Neuron (in vitro differentiated cells): ENCODE results near the gene LILRA6.
"Not testable (repeated sequence)": the region's sequence is repeated elsewhere in the genome, so short reads cannot be mapped to it uniquely, and the experiment has no call there.

Source experiments
- H2AFZ ChIP-seq: one replicate; pipeline ENCODE4 v1.6.1; 2013; ENCODE audit warnings: low read depth, mild to moderate bottlenecking, inconsistent platforms, low read length, moderate library complexity
- H3K27me3 ChIP-seq: one replicate; pipeline ENCODE4 v1.6.1; 2013; ENCODE audit warnings: low read length; ENCODE audit not compliant: insufficient read depth
- H3K36me3 ChIP-seq: one replicate; pipeline ENCODE4 v1.6.1; 2013; ENCODE audit warnings: low read length; ENCODE audit not compliant: insufficient read depth
- H3K4me1 ChIP-seq: one replicate; pipeline ENCODE4 v1.6.1; 2013; ENCODE audit warnings: low read length; ENCODE audit not compliant: insufficient read depth
- H3K4me3 ChIP-seq: 2 replicates; pipeline ENCODE4 v1.5.1; 2013; ENCODE audit warnings: mild to moderate bottlenecking, low read length, moderate library complexity
- H3K9me3 ChIP-seq: one replicate; pipeline ENCODE4 v1.6.1; 2013; ENCODE audit warnings: low read length

Gene LILRA6

GRCh38 chr19:54239491-54240371, 2.9 kb downstream of the LILRA6 start:
- H3K36me3 ChIP-seq, H2AFZ ChIP-seq, H3K9me3 ChIP-seq, H3K4me1 ChIP-seq, H3K27me3 ChIP-seq, H3K4me3 ChIP-seq: not testable (repeated sequence)

DNA sequence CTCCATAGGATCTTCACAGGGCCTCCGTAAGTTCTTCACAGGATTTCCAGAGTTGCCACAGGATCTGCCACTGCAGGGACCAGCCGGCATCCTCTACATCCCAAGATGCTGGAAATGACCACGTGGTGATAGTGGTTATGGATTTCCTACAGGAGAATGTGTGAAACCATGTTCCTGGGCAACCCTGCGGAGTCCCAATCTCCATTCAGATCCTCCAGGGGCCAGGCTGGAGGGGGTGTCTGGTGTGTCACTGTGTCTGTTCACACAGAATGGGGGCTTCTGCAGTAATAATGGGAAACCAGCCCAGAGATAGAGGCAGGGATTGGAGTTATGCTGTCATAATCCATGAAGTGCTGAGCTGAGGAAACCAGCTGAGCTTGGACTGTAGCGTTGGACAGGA, 8.6 kb downstream of the LILRA6 start:
- no peaks in the 10 kb centered on the region for H3K4me1 ChIP-seq
- H3K27me3 ChIP-seq, result no peaks in the 10 kb centered on the region
- no peaks in the 10 kb centered on the region for H3K36me3 ChIP-seq
- no peak overlapping the region for H2AFZ ChIP-seq
- peaks cover 11% of the 10 kb centered on the region for H3K9me3 ChIP-seq
- H3K4me3 ChIP-seq, result no peak overlapping the region

GRCh38 chr19:54231077-54231931, 11.3 kb downstream of the LILRA6 start:
- no peaks in the 10 kb centered on the region for H3K4me1 ChIP-seq
- H3K36me3 ChIP-seq, result no peaks in the 10 kb centered on the region
- no peaks in the 10 kb centered on the region for H3K27me3 ChIP-seq
- H3K9me3 ChIP-seq, result peaks cover 11% of the 10 kb centered on the region
- no peak overlapping the region for H2AFZ ChIP-seq
- H3K4me3 ChIP-seq, result no peak overlapping the region

DNA sequence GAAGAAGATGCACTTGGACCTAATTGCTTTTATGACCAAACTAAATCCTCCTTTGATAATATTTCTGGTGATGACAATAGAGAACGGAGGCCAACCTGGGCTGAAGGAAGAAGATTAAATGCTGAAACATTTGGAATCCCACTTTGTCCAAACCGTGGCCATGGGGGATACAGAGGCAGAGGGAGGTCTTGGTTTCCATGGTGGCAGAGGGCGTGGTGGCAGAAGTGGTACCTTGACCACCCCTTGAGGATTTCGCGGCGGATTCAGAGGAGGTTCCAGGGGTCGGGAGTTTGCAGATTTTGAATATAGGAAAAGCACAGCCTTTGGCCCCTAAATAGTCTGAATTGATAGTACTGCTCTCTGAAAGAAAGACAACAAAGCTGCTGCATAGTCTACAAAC, 12.6 kb downstream of the LILRA6 start:
- H2AFZ ChIP-seq, result no peak overlapping the region
- H3K36me3 ChIP-seq, result no peaks in the 10 kb centered on the region
- no peaks in the 10 kb centered on the region for H3K4me1 ChIP-seq
- H3K4me3 ChIP-seq, result no peak overlapping the region
- no peaks in the 10 kb centered on the region for H3K27me3 ChIP-seq
- H3K9me3 ChIP-seq, result peaks cover 9% of the 10 kb centered on the region

GRCh38 chr19:54229146-54229545, 13.4 kb downstream of the LILRA6 start:
- Histone ChIP-seq H3K36me3 (no peaks in the 10 kb centered on the region), H3K4me1 (no peaks in the 10 kb centered on the region), H2AFZ (no peak overlapping the region), H3K9me3 (peaks cover 5% of the 10 kb centered on the region), H3K27me3 (no peaks in the 10 kb centered on the region), H3K4me3 (no peak overlapping the region)

DNA sequence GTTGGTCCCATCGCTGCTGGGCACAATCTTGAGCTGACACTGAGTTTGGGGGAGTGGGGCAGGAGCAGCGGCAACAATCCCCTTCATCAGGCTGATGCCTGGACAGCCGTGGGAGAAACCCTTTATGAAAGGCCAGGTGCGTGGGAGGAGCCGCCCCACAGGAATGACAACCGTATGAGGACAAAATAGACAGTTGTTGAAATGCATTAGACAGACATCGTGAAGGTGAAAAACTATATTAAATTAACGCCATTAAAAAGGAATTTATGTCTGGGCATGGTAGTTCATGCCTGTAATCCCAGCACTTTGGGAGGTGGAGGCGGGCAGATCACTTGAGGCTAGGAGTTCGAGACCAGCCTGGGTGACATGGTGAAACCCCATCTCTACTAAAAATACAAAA, 18.0 kb downstream of the LILRA6 start:
- not testable (repeated sequence) for H3K27me3 ChIP-seq, H3K36me3 ChIP-seq, H2AFZ ChIP-seq, H3K4me3 ChIP-seq, H3K9me3 ChIP-seq, H3K4me1 ChIP-seq

DNA sequence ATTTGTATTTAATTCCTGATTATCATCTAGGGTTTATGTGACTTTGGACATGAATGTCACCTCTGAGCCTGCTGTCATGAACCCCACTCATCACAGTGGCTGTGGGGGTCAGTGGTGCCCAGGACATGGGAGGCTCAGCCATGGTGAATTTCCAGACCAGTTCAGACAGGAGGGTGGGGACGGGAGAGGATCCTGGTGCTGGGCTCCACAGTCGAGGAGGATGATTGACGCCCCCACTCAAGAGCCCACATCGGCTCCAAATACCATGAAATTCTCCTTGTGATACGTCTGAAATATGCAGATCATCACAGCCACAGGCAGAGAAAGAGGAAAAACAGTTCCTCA, 18.7 kb downstream of the LILRA6 start:
- not testable (repeated sequence) for H3K4me3 ChIP-seq

GRCh38 chr19:54223277-54223936, 19.2 kb downstream of the LILRA6 start:
- not testable (repeated sequence) for H3K9me3 ChIP-seq, H3K4me3 ChIP-seq, H3K4me1 ChIP-seq, H3K27me3 ChIP-seq, H3K36me3 ChIP-seq, H2AFZ ChIP-seq

More for the DNA sequence above, 18.7 kb downstream of the LILRA6 start:
- not testable (repeated sequence) for H2AFZ ChIP-seq, H3K36me3 ChIP-seq, H3K4me1 ChIP-seq, H3K9me3 ChIP-seq, H3K27me3 ChIP-seq

- not testable (repeated sequence) for H3K4me1 ChIP-seq, H3K4me3 ChIP-seq, H3K27me3 ChIP-seq, H3K9me3 ChIP-seq, H3K36me3 ChIP-seq, H2AFZ ChIP-seq
Observed at GRCh38 chr19:54222474-54223276, 19.9 kb downstream of the LILRA6 start, which contains the start of gene LILRB3. Gene LILRB3 (minus strand): TSS chr19:54223007. CDS start chr19:54222976, 31 bp downstream.

DNA sequence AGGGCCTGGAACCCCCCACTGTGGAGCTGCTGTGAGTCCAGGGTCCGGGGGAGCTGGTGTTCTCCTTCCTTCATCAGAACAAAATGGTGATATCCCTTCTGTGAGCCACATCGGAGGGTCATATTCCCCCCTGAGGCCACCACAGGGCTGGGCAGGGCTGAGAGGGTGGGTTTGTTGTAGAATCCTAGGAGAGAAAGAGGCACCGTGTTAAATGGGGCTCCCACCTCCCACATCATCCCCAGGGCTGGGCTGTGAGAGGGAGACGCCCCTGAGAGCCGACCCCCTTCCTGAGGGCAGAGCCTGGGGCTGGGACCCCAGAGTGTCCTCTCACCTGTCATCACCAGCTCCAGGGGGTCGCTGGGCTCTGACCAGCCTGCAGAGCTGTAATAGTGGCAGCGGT, 20.6 kb downstream of the LILRA6 start:
- not testable (repeated sequence) for H3K9me3 ChIP-seq, H3K4me1 ChIP-seq, H3K27me3 ChIP-seq, H3K4me3 ChIP-seq, H2AFZ ChIP-seq, H3K36me3 ChIP-seq

GRCh38 chr19:54219702-54220101, 22.9 kb downstream of the LILRA6 start:
- H3K4me1 ChIP-seq, H3K36me3 ChIP-seq, H2AFZ ChIP-seq: not testable (repeated sequence)

GRCh38 chr19:54218960-54219661, 23.5 kb downstream of the LILRA6 start:
- no peak overlapping the region for H2AFZ ChIP-seq
- no peaks in the 10 kb centered on the region for H3K9me3 ChIP-seq
- H3K4me1 ChIP-seq, result peaks cover 2% of the 10 kb centered on the region
- H3K27me3 ChIP-seq, result no peaks in the 10 kb centered on the region
- H3K4me3 ChIP-seq, result no peak overlapping the region
- H3K36me3 ChIP-seq, result no peaks in the 10 kb centered on the region

More at GRCh38 chr19:54219702-54220101, 22.9 kb downstream of the LILRA6 start:
- H3K4me3 ChIP-seq, H3K27me3 ChIP-seq, H3K9me3 ChIP-seq: not testable (repeated sequence)
